SKM-1 (cell line): ENCODE measurements around the gene OR4N2.
"Not testable (repeated sequence)": the region's sequence is repeated elsewhere in the genome, so short reads cannot be mapped to it uniquely, and the experiment has no call there.

Experiments
- DNase-seq: peaks from one replicate; lab custom pipeline; 2025; ENCODE audit not compliant: unreplicated experiment; lab: John Stamatoyannopoulos, UW

The OR4N2 gene

DNA sequence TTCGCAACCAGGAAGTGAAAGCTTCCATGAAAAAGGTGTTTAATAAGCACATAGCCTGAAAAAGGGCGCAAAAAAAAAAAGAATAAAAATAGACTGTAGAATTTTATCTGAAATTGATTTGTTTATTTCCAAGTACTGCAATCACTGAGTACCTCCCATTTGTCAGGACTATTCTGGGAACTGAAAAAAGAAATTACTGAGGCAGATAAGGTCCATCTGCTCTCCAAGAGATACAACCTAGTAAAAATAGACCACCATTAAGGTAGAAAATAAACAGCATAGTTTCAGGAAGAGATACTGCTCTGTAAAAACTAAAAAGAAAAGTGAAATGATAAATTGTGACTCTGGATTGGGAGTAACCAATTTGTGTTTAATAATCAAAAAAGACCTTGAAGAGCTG lies 24.7 kb downstream of the OR4N2 start:
- no peak for DNase-seq

- DNase-seq = not testable (repeated sequence)
These were observed 30.8 kb downstream of the OR4N2 start for GRCh38 chr14:19834203-19834848.

DNA sequence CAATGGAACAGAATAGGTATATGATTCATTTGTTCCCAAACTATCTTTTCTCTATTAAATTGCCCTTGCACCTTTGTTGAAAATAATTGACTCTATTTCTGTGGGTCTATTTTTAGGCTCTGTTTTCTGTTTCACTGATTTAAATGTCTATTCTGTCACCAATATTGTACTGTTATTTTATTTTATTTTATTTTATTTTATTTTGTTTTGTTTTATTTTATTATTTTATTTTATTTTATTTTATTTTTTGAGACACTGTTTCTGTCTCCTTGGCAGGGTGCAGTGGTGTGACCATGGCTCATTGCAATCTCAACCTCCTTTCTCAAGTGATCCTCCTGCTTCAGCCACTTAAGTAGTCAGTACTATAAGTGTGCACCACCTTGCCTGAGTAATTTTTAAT lies 34.9 kb downstream of the OR4N2 start:
- no peak for DNase-seq

DNA sequence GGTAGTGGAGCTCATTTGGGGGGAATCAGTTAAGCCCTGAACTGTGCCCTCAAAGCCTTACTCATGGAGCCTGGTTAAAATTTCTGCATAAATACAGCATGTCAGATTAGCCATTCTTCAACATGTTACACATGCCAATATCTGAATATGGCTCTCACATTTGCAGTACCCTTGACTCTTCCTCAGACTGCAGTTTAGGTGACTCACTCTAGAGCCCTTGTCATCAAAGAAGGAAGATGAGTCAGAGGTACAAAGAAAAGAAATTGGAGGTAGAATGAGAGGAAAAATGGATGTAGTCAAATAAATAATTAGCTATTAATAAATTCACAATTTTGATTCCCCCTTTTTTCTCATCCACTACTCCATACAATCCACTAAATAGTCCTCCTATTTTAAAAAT lies 47.8 kb downstream of the OR4N2 start:
- DNase-seq = no peak

DNA sequence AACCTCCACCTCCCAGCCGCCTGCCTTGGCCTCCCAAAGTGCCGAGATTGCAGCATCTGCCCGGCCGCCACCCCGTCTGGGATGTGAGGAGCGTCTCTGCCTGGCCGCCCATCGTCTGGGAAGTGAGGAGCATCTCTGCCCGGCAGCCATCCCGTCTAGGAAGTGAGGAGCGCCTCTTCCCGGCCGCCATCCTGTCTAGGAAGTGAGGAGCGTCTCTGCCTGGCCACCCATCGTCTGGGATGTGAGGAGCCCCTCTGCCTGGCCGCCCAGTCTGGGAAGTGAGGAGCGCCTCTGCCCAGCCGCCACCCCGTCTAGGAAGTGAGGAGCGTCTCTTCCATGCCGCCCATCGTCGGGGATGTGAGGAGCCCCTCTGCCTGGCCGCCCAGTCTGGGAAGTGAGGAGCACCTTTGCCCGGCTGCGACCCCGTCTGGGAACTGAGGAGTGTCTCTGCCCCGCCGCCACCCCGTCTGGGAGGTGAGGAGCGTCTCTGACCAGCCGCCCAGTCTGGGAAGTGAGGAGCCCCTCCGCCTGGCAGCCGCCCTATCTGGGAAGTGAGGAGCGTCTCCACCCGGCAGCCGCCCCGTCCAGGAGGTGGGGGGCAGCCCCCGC lies 62.6 kb downstream of the OR4N2 start:
- DNase-seq = not testable (repeated sequence)

- no peak for DNase-seq
These were observed 69.6 kb downstream of the OR4N2 start for GRCh38 chr14:19873178-19873577.

GRCh38 chr14:19874842-19875241 lies 71.3 kb downstream of the OR4N2 start, which contains the start of gene OR4K2:
Gene OR4K2 (plus strand): TSS chr14:19875142. CDS start chr14:19876268, 1,126 bp downstream.
- DNase-seq = no peak

DNA sequence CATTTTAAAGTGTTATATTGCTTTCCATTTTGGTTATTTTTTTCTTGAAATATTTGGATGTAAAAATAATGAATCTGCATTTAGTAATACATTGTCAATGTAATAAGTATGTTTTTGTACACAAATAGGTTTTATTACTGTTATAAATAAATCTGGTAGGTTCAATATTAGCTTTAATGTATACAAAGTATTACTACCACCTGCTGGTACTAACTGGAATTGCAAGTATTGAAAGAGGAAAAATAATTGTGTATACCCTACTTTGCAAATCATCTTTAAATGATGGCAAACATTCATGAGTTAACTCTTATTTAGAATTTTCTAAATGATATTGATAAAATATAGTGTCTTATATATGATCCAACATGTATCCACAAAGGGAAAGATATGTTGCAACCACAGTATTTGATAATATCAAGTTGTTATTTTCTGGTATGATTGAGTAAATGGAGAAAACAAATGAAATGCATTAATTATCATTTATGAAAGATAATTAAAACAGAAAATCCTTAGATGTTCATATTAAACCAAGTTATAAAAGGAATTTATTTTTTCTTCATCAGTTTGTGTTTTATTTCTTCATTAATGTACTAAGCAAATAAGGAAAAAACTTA lies 74.6 kb downstream of the OR4N2 start:
- DNase-seq = no peak
